Thymus (tissue), 11 donors: ENCODE results near the gene MYO18A. TPM values are rescaled to one million over a fixed set of nuclear protein-coding genes. Genes with fewer than 3 reads are reported as not detected.

Source experiments
- DNase-seq, 9 donors: peaks; one replicate each; pipeline ENCODE4 v3.0.0-alpha.2; 2013; ENCODE audit warnings: low spot score in 9 of 9, low read depth in 6 of 9, missing footprints in 1 of 9
- H3K27ac ChIP-seq, 2 donors: one replicate each; pipeline ENCODE4 v1.5.1; 2013; ENCODE audit warnings: control low read depth in 1 of 2, low read depth in 1 of 2, low read length in 1 of 2, mild to moderate bottlenecking in 1 of 2, moderate library complexity in 1 of 2
- H3K27me3 ChIP-seq, 2 donors: one replicate each; pipeline ENCODE4 v1.5.1; 2013; ENCODE audit warnings: low read length in 1 of 2; ENCODE audit not compliant: control insufficient read depth in 2 of 2, insufficient read depth in 1 of 2
- H3K36me3 ChIP-seq, 2 donors: one replicate each; pipeline ENCODE4 v1.5.1; 2013; ENCODE audit warnings: low read length in 1 of 2, mild to moderate bottlenecking in 1 of 2, moderate library complexity in 1 of 2; ENCODE audit not compliant: control insufficient read depth in 2 of 2, insufficient read depth in 2 of 2
- H3K4me1 ChIP-seq, 2 donors: one replicate each; pipeline ENCODE4 v1.5.1; 2013; ENCODE audit warnings: low read length in 2 of 2; ENCODE audit not compliant: control insufficient read depth in 2 of 2, insufficient read depth in 2 of 2
- H3K4me3 ChIP-seq, 2 donors: one replicate each; pipeline ENCODE4 v1.5.1; 2013; ENCODE audit warnings: low read length in 2 of 2, control low read depth in 1 of 2, mild to moderate bottlenecking in 1 of 2
- H3K9me3 ChIP-seq, 2 donors: one replicate each; pipeline ENCODE4 v1.5.1; 2013; ENCODE audit warnings: low read length in 1 of 2, mild to moderate bottlenecking in 1 of 2; ENCODE audit not compliant: control insufficient read depth in 2 of 2, insufficient read depth in 1 of 2
- WGBS: extraction: QIAGEN DNeasy Blood & Tissue Kit; methylation state at CpG from one replicate; pipeline ENCODE4 v1.1.7; 2013; 5-methylcytosine and 5-hydroxymethylcytosine counted together
- polyA plus RNA-seq: library from polyadenylated mRNA; stranded (reverse); fragments of 200-250 nt; gene quantifications from one replicate; pipeline ENCODE4 v1.2.3, GENCODE V29; 2013
- total RNA-seq: library from RNA; stranded (reverse); fragments of 120-200 nt; gene quantifications from one replicate; pipeline ENCODE4 v1.2.4, GENCODE V29; 2013
- donor health status: healthy.

MYO18A gene
- total and polyA plus RNA-seq, 2 donors: 31.1 to 52.8 TPM

DNA sequence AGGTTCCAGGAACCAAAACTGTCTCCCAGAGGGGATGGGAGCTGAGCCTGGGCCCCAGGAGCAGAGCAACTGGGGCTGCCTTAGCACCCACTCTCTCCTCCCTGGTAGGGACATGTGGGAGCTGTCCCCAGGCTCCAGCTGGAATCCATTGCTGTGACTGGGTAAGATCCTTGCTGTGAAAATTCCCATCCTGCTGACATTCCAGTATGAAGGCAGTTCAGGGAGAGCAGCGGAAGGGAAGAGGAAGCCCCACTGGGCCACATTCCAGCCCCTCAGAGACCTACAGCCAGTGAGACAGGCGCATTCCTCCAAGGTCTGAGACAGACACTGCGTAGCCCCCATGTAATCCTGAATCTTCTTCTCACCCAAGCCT lies 24.2 kb downstream of the MYO18A start:
- Histone ChIP-seq H3K4me3 (no peak overlapping the region), H3K36me3 (no peaks in the 10 kb centered on the region), H3K9me3 (no peaks in the 10 kb centered on the region), H3K27me3 (no peaks in the 10 kb centered on the region), H3K4me1 (peaks cover 7 to 20% of the 10 kb centered on the region in 2 donors), H3K27ac (no peak overlapping the region)
- 77% methylated on average over 3 of the region's 3 CpGs for WGBS
- no peak for DNase-seq

DNA sequence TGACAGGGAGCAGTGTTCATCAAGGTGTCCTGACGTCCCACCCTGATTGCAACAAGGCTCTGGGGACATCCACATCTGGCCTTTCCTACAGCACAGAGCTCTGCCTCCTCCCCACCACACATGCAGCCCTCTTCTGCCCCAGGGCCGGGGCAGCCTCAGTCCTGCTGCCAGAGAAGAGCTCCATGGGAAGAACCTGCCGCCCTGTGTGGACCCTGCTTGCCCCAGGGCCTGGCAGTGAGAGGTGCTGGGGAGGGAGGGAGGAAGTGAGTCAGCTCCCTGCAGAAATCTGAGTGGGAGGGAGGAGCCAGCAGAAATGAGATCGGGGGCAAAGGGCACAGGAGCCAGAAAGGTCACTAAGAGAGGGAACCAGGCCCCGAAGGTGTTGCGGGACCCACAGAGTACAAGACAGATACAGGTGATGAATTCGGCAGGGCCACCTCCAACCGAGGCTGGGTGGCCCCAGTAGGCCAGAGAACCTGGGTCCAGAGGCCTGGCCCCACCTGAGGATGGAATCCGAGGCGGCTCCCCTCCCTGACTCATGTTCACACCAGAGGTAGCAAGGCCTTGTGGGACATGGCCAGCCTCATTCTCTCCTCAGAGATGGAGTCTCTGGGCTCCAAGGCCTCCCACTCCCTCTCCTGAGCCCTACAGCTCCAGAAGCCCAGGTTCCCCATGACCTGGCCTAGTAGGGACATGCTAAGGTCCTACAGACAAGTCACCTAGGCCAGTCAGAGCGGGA lies 24.8 kb downstream of the MYO18A start:
- 73% methylated on average over 11 of the region's 11 CpGs for WGBS
- peak in 1 of 9 donors; percentile 35 for DNase-seq
- Histone ChIP-seq H3K27me3 (no peaks in the 10 kb centered on the region), H3K4me3 (no peak overlapping the region), H3K4me1 (peaks cover 7 to 20% of the 10 kb centered on the region in 2 donors), H3K9me3 (no peaks in the 10 kb centered on the region), H3K36me3 (no peaks in the 10 kb centered on the region), H3K27ac (peak overlapping the region in 1 of 2 donors; percentile 48)

DNA sequence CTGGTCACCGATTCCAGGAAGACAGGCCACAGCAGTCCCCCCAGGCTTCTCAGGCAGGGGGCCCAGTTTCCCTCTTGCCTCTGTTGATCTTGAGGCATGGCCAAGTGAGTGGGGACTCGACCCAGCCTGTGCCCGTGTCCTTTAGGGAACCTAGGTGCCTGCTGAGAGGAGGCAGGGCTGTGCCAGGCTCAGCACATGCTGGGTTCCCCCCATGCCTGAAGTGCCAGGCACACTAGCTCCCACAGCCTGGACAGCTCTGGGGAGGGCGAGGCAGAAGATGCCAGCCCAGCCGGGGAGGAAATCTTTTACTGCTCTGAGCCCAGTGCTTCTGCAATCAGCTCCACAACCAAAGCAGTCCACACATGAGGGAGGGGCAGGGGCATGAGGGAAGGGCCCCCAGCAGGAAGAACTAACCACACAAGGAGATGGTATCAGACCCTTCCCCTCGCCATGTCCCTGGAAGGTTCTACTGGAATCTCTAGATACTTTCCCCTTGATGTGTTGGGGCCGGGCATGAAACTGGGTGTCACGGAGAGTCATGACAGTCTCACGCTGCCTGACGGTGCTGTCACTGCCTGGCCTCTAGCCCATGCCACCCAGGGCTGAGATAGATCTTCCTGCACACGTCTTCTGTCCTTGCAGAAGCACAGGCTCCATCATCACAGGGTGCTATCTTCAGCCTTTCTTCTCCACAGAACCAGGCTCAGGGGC lies 25.5 kb downstream of the MYO18A start:
- no peaks in the 10 kb centered on the region for H3K27me3 ChIP-seq
- H3K9me3 ChIP-seq: no peaks in the 10 kb centered on the region
- no peak for DNase-seq
- H3K36me3 ChIP-seq: no peaks in the 10 kb centered on the region
- peaks cover 7 to 21% of the 10 kb centered on the region in 2 donors for H3K4me1 ChIP-seq
- 59% methylated on average over 11 of the region's 11 CpGs for WGBS
- no peak overlapping the region for H3K4me3 ChIP-seq
- H3K27ac ChIP-seq: no peak overlapping the region

DNA sequence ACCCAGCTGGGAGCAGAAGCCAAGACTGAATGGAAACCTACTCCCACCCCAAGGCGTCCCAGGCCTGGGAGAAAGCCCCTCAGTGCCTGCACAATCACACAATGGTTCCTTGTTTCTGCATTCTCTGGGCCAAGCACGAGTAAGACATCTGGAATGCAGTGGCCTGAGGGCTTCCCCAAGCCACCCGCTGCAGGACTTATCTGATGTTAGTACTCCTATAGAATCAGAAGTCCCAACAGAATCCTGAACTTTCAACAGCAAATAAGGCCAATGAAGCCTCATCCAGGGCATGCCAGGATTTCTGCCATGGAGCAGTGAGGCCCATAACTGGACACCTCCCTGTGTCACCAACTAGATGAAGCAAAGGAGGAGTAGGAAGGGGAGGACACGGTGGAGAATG lies 28.6 kb downstream of the MYO18A start:
- H3K4me1 ChIP-seq: peaks cover 14 to 35% of the 10 kb centered on the region in 2 donors
- 93% methylated on average over 4 of the region's 4 CpGs for WGBS
- no peaks in the 10 kb centered on the region for H3K27me3 ChIP-seq
- H3K27ac ChIP-seq: no peak overlapping the region
- no peaks in the 10 kb centered on the region for H3K9me3 ChIP-seq
- H3K36me3 ChIP-seq: no peaks in the 10 kb centered on the region
- no peak overlapping the region for H3K4me3 ChIP-seq
- DNase-seq: no peak

DNA sequence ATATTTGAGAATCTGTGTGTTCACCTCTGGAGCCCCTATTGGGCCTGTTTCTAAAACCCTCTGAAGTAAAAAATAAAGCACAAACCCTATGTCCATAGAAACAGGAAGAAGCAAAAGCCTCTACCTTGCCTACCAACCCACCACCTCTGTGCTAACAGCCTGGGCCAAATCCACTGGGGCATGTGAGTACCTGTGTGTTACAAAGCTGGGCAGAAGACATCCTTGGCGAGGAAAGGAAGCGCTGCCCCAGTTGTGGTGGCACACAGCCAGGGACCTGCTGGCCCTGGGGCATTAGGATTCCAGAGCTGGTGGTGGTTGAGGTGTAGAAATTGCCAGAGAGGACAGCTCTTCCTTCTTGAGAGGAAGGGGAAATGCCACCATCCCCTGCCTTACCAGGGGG lies 30.0 kb downstream of the MYO18A start:
- H3K4me1 ChIP-seq: peaks cover 12 to 32% of the 10 kb centered on the region in 2 donors
- H3K27ac ChIP-seq: peak overlapping the region in 1 of 2 donors; percentile 18
- 87% methylated on average over 2 of the region's 2 CpGs for WGBS

DNA sequence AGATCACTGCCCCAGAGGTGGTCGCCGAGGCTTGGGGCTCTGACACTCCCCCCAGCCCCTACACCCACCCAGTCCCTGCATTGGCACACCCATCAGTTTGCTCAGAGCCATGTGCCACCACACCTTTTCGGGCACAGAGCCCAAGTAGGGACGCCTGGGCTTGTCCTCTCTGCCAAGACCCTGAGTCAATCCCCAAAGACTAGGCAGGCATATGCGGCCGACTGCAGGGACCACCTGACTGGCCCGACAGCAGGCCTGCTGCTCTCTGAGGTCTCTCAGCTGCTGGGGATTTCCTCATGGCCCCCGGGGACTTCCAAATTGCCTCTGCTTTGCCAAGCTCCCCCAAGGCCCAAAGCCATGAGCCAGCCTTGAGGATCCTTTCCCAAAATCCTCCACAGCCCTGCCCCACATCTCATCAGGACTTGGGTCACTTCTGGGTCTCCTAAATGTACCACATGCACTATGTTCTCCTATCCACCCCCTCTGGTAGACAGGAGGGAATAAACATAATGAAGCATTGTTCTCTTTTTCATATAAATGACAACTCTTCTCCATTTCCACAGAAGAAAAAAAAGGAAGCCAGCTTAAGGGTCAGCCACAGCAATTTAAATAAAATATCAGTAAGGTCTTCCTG lies 30.6 kb downstream of the MYO18A start:
- Histone ChIP-seq H3K27ac (peak overlapping the region in 1 of 2 donors; percentile 18), H3K4me3 (peak overlapping the region; percentile 49 to 57), H3K36me3 (no peaks in the 10 kb centered on the region), H3K27me3 (no peaks in the 10 kb centered on the region), H3K9me3 (no peaks in the 10 kb centered on the region), H3K4me1 (peaks cover 10 to 29% of the 10 kb centered on the region in 2 donors)
- 79% methylated on average over 8 of the region's 8 CpGs for WGBS
- DNase-seq: no peak

More for the DNA sequence above, 30.0 kb downstream of the MYO18A start:
- Histone ChIP-seq H3K36me3 (no peaks in the 10 kb centered on the region), H3K27me3 (no peaks in the 10 kb centered on the region), H3K9me3 (no peaks in the 10 kb centered on the region), H3K4me3 (no peak overlapping the region)
- no peak for DNase-seq

DNA sequence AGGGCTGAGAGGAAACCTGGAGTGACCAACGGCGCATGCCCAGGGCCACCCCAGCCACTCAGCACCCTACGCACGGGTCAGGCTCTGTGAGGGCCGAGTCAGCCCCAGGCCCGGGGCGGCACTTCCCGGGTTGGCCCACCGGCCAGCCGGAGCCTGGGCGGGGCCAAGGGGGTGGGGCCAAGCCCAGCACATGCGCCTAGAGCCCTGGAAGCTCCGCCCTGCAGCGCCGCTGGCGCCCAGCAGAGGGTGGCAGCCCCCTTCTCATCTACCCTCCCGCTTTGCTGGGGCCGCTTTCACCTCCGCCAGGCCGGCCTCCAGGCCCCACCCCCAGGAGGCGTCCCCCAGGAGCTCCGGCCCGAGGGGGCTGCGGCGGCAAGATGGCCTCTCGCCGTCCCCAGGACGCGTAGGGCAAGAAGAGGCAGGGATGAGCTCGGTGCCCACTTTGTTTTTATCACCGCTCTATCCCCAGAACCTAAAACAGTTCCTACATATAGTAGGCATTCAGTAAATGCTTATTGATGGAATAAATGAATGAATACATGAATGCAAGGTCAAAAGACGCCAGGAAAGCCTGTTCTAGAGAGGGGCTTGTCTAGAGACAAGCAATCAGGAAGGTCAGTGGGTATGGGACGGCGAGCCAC lies 31.3 kb downstream of the MYO18A start:
- Histone ChIP-seq H3K4me3 (peak overlapping the region; percentile 49 to 57), H3K36me3 (no peaks in the 10 kb centered on the region), H3K4me1 (peaks cover 9 to 27% of the 10 kb centered on the region in 2 donors), H3K27ac (peak overlapping the region; percentile 51 to 89), H3K27me3 (no peaks in the 10 kb centered on the region), H3K9me3 (no peaks in the 10 kb centered on the region)
- 8% methylated on average over 34 of the region's 34 CpGs for WGBS
- DNase-seq: peak; percentile 81 to 98 (median 93)

DNA sequence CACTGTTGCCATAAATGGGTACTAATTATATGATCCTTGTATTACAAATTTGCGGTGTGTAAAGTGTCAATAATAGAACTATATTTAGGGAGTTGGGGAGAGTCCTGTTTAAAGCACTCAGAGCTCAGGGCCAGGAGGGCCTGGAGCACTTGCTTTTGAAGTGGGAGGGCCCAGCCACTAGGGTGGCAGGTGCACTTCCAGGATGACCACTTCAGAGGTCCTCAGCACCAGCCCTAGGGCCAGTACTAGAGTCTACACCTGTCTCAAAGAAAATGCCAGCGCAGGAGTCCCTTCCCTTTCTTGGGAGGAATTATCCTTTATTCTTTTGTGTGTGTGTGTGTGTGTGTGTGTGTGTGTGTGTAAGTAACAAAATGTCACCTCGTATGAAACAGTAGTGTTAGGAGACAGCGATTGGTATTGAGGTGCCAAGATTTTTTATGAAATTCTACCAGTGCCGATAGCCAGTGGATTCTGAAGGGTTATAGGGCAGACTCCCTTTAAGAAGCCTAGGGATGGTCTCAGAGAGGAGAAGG lies 31.9 kb downstream of the MYO18A start:
- peak overlapping the region; percentile 51 to 89 for H3K27ac ChIP-seq
- no peak for DNase-seq
- no peaks in the 10 kb centered on the region for H3K27me3 ChIP-seq
- H3K9me3 ChIP-seq: no peaks in the 10 kb centered on the region
- H3K4me3 ChIP-seq: peak overlapping the region; percentile 49 to 57
- no peaks in the 10 kb centered on the region for H3K36me3 ChIP-seq
- WGBS: 52% methylated on average over 5 of the region's 5 CpGs
- peaks cover 9 to 27% of the 10 kb centered on the region in 2 donors for H3K4me1 ChIP-seq
